Immature natural killer cell (primary cell): ENCODE measurements around the gene RUVBL1. TPM values are rescaled to one million over a fixed set of nuclear protein-coding genes. Genes with fewer than 3 reads are reported as not detected.

Source experiments
- DNase-seq, 3 donors: peaks; one replicate each; pipeline ENCODE4 v3.0.0; 2022; ENCODE audit warnings: mixed read lengths in 1 of 3
- H3K27ac Mint-ChIP-seq, 6 donors: one replicate each; pipeline ENCODE4 v1.8.0; 2020; ENCODE audit warnings: mixed read lengths in 6 of 6, mild to moderate bottlenecking in 5 of 6, inconsistent platforms in 4 of 6, moderate library complexity in 3 of 6
- H3K27me3 Mint-ChIP-seq, 3 donors: one replicate each; pipeline ENCODE4 v1.8.0; 2020 to 2021; ENCODE audit warnings: low read depth in 3 of 3, mild to moderate bottlenecking in 3 of 3, mixed read lengths in 3 of 3, moderate library complexity in 3 of 3, inconsistent platforms in 1 of 3
- H3K36me3 Mint-ChIP-seq, 3 donors: one replicate each; pipeline ENCODE4 v1.8.0; 2020; ENCODE audit warnings: mixed read lengths in 3 of 3, inconsistent platforms in 2 of 3, mild to moderate bottlenecking in 2 of 3
- H3K4me1 Mint-ChIP-seq, 2 donors: one replicate each; pipeline ENCODE4 v1.8.0; 2020; ENCODE audit warnings: inconsistent platforms in 2 of 2, mild to moderate bottlenecking in 2 of 2, mixed read lengths in 2 of 2, moderate library complexity in 1 of 2
- H3K4me3 Mint-ChIP-seq, 5 donors: one replicate each; pipeline ENCODE4 v1.8.0; 2020; ENCODE audit warnings: mild to moderate bottlenecking in 5 of 5, mixed read lengths in 5 of 5, inconsistent platforms in 3 of 5, moderate library complexity in 3 of 5
- H3K9me3 Mint-ChIP-seq, 6 donors: one replicate each; pipeline ENCODE4 v1.8.0; 2020; ENCODE audit warnings: mild to moderate bottlenecking in 6 of 6, mixed read lengths in 6 of 6, inconsistent platforms in 4 of 6, moderate library complexity in 3 of 6
- polyA plus RNA-seq, 3 donors: library from polyadenylated mRNA; unstranded; fragments of 300-500 nt; fragmentation: Illumina TruSeq; gene quantifications; one replicate each; pipeline ENCODE4 v1.2.3, GENCODE V29; 2021

Gene RUVBL1
- polyA plus RNA-seq, 3 donors from 2014 or later, result 34.8 to 45.3 (median 44.3) TPM

DNA sequence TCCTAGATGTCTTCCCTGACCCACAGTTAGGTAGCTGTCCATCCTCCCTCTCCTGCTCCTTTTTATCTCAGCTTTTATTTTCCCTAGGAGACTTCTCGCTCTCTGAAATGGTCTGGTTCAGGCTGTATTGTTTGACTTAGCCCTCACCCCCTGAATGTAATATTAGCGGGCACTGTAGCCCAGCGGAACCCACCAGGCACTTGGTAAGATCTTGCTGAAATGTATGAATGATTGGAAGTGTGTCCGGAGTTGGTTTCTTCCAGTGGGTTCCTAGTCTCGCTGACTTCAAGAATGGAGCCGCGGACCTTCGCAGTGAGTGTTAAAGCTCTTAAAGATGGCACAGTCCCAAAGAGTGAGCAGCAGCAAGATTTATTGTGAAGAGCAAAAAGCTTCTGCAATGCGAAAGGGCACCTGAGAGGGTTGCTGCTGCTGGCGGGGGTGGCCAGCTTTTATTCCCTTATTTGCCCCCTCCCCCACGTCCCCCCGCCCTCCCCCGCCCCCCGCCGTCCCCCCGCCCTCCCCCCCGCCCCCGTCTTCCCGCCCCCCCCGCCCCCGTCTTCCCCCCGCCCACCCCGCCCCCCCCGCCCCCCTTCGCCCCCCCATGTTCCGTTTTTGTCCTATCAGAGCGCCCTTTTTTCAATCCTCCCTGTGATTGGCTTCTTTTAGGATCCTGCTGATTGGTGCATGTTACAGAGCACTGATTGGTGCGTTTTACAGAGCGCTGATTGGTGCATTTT is 29.0 kb upstream of the RUVBL1 start:
- Mint-ChIP-seq H3K36me3 (peaks cover 0 to 8% (median 2%) of the 10 kb centered on the region in 3 donors), H3K9me3 (no peaks in the 10 kb centered on the region), H3K4me1 (peaks cover 24 to 25% of the 10 kb centered on the region in 2 donors)

DNA sequence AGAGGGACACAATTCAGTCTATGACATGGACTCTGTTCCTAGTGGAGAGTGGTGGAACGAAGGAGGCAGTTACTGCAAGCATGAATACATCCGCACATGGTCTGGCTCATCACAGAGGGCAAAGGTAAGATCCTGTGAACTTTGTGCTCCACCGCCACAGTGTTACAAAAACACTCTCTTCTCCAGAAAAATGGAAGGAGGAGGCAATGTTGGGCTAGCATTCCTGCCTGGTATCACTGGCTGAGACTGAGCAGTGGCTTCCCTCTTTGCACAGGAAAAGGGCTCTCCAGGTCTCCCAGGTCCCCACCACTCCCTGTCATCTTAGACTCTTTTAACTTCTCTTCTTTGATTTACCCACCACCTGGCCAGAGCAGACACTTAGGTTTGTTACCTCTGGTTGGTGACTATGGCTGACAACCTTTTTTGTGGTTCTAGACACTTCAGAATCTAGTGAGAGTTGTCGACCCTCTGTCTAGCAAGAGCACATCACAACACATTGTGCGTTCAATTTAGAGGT is 28.2 kb upstream of the RUVBL1 start:
- no peak for DNase-seq
- Mint-ChIP-seq H3K9me3 (no peaks in the 10 kb centered on the region), H3K27me3 (peaks cover 3 to 5% (median 4%) of the 10 kb centered on the region in 3 donors), H3K36me3 (peaks cover 0 to 3% (median under 1%) of the 10 kb centered on the region in 3 donors), H3K27ac (peak overlapping the region; percentile 49 to 89 (median 82)), H3K4me3 (peak overlapping the region; percentile 22 to 74 (median 53)), H3K4me1 (peaks cover 24 to 25% of the 10 kb centered on the region in 2 donors)

More for the DNA sequence above, 29.0 kb upstream of the RUVBL1 start:
- DNase-seq, result peak in 2 of 3 donors; percentile 2 to 8
- peak overlapping the region; percentile 80 to 96 (median 91) for H3K4me3 Mint-ChIP-seq
- H3K27me3 Mint-ChIP-seq, result peaks cover 3 to 5% (median 4%) of the 10 kb centered on the region in 3 donors
- H3K27ac Mint-ChIP-seq, result peak overlapping the region; percentile 82 to 96 (median 88)

DNA sequence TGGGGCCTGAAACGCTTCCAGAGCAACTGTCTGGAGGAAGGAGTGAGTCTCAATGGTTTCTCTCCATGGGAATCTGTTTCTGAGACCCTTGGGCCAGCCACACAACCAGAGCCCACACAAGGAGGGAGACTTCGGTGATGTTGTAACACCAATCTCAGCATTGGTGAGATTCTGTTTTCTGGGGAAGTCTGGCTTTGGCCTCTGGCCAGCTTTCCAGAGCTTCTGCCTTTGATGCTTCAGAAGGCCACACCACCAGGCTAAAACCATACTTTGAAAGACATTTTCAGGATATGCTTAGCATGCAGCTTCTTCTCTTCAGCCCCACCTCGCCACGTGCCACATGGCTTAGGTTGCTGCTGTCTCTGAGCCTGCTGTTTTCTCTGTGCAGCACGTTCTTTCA is 26.0 kb upstream of the RUVBL1 start:
- no peak for DNase-seq
- no peak overlapping the region for H3K4me3 Mint-ChIP-seq
- H3K9me3 Mint-ChIP-seq, result no peaks in the 10 kb centered on the region
- peaks cover 0 to 14% (median 12%) of the 10 kb centered on the region in 3 donors for H3K36me3 Mint-ChIP-seq
- H3K27ac Mint-ChIP-seq, result no peak overlapping the region
- H3K4me1 Mint-ChIP-seq, result peaks cover 18 to 24% of the 10 kb centered on the region in 2 donors
- H3K27me3 Mint-ChIP-seq, result peaks cover 3 to 5% (median 4%) of the 10 kb centered on the region in 3 donors

DNA sequence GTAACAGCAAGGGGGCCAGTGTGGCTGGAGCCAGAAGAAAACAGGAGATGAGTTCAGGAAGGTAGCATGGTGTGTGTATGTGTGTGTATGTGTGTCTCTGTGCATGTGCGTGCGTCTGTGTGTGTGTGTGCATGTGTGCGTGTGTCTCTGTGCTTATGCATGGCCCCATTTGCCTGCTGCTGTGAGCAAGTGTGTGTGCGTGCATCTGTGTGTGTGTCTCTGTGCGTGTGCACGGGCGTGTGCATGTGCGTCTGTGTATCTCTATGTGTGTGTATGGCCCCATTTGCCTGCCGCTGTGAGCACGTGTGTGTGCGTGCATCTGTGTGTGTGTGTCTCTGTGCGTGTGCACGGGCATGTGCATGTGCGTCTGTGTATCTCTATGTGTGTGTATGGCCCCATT is 22.6 kb upstream of the RUVBL1 start:
- no peaks in the 10 kb centered on the region for H3K27me3 Mint-ChIP-seq
- H3K36me3 Mint-ChIP-seq, result peaks cover 0 to 17% (median 12%) of the 10 kb centered on the region in 3 donors
- DNase-seq, result no peak
- H3K4me1 Mint-ChIP-seq, result no peaks in the 10 kb centered on the region
- no peaks in the 10 kb centered on the region for H3K9me3 Mint-ChIP-seq
- no peak overlapping the region for H3K27ac Mint-ChIP-seq
- H3K4me3 Mint-ChIP-seq, result no peak overlapping the region

DNA sequence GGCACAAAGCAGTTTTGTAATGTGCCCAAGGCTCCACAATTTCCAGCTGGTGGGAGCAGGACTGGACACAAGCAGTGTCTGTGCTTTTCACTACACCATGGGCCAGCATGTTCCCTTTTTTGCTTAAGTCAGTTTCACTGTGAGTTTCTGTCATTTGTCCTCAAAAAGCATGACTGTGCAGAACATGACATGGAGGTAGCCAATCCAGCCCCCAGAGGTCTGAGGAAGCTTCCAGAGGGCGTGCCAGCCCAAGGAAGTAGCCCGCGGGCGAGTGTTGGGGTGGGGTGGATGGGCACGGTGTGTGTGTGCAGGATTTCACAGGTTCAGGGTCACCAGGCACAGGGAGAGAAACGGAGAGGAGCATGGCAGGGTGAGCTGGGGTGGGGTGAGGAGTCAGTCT is 21.7 kb upstream of the RUVBL1 start:
- Mint-ChIP-seq H3K27me3 (no peaks in the 10 kb centered on the region), H3K9me3 (no peaks in the 10 kb centered on the region), H3K4me1 (no peaks in the 10 kb centered on the region), H3K4me3 (no peak overlapping the region), H3K36me3 (peaks cover 0 to 17% (median 12%) of the 10 kb centered on the region in 3 donors), H3K27ac (no peak overlapping the region)
- no peak for DNase-seq

DNA sequence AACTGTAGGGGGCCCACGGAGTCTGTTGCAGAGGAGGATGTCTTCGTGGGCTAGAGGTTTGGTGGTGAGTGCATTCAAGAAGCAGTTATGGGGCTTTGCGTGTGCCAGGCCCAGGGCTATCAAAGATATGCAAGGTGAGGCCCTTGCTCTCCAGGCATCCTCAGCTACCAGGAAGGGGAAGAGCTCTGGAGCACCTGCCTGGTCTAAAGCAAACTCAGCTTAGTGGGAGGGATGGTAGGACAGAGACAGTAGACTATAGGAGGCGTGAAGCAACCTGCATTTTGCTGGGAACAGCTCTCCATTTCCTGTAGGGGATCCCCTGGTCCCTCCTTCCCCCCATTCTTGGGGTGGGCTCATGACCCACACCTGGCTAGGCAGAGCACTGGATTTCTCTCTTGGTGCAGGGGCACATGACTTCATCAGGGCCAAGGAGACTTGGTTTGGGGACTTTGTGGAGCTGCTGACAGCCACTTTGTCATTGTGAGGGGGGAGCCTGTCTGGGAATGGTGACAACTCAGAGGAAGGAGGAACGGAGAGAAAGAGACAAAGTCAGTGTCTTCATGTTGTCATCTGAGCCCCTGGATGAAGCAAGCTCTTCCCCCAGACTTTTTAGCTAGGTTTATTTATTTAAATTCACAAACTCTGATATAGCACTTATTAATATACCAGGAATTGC is 21.0 kb upstream of the RUVBL1 start:
- Mint-ChIP-seq H3K9me3 (no peaks in the 10 kb centered on the region), H3K27ac (no peak overlapping the region), H3K4me3 (no peak overlapping the region), H3K36me3 (peaks cover 0 to 17% (median 12%) of the 10 kb centered on the region in 3 donors), H3K4me1 (no peaks in the 10 kb centered on the region), H3K27me3 (no peaks in the 10 kb centered on the region)
- DNase-seq, result no peak

DNA sequence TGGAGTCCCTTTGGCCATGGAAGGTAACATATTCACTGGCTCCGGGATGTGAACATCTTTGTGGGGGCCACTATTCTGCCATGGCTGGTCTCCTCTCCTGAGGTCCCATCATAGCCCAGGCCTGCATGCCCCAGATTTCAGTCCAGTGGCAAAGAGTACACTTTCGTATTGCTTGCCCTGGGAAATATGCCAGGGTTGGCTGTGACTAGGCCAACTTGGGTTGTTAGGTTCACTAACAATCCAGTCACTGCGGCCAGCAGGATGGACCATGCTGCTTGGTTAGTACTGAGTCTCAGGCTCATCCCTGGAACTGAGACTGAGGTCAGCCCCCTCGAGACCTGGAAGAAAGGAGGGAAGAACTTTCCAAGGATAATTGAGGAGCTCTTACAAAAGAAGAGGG is 19.9 kb upstream of the RUVBL1 start:
- DNase-seq, result no peak
- no peaks in the 10 kb centered on the region for H3K9me3 Mint-ChIP-seq
- peaks cover 0 to 2% (median 0%) of the 10 kb centered on the region in 3 donors for H3K27me3 Mint-ChIP-seq
- peaks cover 0 to 17% (median 12%) of the 10 kb centered on the region in 3 donors for H3K36me3 Mint-ChIP-seq
- H3K4me3 Mint-ChIP-seq, result no peak overlapping the region
- no peak overlapping the region for H3K27ac Mint-ChIP-seq
- H3K4me1 Mint-ChIP-seq, result no peaks in the 10 kb centered on the region

DNA sequence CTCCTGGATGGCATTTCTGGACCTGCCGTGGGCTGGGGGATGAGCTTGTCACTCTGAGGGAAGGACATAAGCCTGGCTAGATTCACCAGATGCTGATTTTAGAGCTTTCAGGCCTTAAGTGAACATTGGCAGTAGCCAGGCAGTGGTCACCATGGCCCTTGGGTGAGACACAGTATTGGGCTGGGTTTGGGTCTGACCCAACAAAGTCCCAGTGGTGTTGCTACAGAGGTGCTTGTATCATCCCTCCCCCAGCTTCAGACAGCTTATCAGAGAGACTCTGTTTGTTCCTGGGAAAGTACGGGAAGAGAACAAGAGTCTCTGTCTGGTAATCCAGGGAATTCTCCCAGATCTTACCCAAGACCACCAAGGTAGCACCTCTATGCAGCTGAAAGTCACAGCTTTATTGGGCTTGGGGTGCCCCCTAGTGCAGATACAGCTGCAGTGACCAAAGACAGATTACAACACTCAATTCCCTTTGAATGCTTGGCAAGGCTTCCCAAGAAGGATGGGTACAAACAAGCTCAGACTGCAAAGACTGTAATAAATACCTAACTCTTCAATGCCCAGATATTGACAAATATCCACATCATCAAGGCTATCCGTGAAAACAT is 9.8 kb upstream of the RUVBL1 start:
- H3K4me1 Mint-ChIP-seq, result no peaks in the 10 kb centered on the region
- peaks cover 0 to 3% (median 0%) of the 10 kb centered on the region in 3 donors for H3K36me3 Mint-ChIP-seq
- DNase-seq, result peak; percentile 37 to 50 (median 40)
- H3K27ac Mint-ChIP-seq, result no peak overlapping the region
- H3K4me3 Mint-ChIP-seq, result no peak overlapping the region
- H3K27me3 Mint-ChIP-seq, result peaks cover 1 to 6% (median 2%) of the 10 kb centered on the region in 3 donors
- H3K9me3 Mint-ChIP-seq, result no peaks in the 10 kb centered on the region

DNA sequence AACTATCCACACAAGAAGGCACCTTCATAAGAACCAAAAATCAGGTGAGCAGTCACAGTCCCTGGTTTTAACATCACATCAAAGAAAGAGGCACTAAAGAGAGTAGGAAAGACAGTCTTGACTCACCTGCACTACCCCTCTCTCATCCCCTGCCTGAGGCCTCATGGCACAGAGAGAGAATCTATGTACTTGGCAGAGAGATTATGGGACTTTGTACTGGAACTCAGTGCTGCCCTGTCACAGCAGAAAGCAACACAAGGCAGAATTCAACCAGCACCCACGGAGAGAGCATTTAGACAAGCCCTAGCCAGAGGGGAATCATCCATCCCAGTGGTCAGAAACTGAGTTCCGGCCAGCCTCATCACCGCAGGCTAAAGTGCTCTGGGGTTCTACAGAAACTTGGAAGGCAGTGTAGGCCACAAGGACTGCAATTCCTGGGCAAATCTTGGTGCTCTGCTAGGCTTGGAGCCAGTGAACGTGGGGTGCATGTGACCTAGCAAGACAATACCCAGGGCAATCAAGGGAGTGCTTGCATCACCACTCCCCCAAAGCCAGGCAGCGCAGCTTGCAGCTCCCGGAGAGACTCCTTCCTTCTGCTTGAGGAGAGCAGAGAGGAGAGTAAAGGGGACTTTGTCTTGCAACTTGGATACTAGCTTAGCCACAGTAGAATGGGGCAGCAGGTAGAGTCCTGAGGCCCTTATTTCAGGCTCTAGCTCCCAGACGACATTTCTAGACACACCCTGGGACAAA is 8.5 kb upstream of the RUVBL1 start:
- peak overlapping the region in 1 of 6 donors; percentile 9 for H3K27ac Mint-ChIP-seq
- H3K4me3 Mint-ChIP-seq, result no peak overlapping the region

DNA sequence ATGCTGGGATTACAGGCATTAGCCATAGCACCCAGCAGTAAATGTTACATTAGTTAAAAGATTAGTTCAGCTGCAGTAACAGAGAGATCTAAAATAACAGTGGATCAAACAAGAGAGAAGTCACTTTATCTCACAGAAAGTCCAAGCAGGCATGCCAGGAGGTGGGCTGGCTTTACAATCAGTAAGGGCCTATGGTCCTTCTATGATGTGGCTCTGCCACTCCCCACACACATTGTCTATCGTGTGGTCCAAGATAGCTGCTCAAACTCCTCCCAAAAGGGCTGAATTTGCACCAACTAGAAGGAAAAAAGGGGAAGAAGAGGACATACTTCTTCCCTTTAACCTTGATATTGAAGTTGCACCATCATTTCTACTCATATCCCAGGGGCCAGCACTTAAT is 4.6 kb upstream of the RUVBL1 start:
- peaks cover 0 to 3% (median 0%) of the 10 kb centered on the region in 3 donors for H3K36me3 Mint-ChIP-seq
- DNase-seq, result no peak
- no peak overlapping the region for H3K4me3 Mint-ChIP-seq
- peaks cover 13 to 15% of the 10 kb centered on the region in 2 donors for H3K4me1 Mint-ChIP-seq
- H3K27me3 Mint-ChIP-seq, result peaks cover 3 to 12% (median 10%) of the 10 kb centered on the region in 3 donors
- H3K27ac Mint-ChIP-seq, result peak overlapping the region in 2 of 6 donors; percentile 53 to 67
- no peaks in the 10 kb centered on the region for H3K9me3 Mint-ChIP-seq

More for the DNA sequence above, 8.5 kb upstream of the RUVBL1 start:
- H3K27me3 Mint-ChIP-seq, result peaks cover 1 to 5% (median 5%) of the 10 kb centered on the region in 3 donors
- H3K4me1 Mint-ChIP-seq, result no peaks in the 10 kb centered on the region
- H3K9me3 Mint-ChIP-seq, result no peaks in the 10 kb centered on the region
- DNase-seq, result no peak
- H3K36me3 Mint-ChIP-seq, result peaks cover 0 to 6% (median 0%) of the 10 kb centered on the region in 3 donors

DNA sequence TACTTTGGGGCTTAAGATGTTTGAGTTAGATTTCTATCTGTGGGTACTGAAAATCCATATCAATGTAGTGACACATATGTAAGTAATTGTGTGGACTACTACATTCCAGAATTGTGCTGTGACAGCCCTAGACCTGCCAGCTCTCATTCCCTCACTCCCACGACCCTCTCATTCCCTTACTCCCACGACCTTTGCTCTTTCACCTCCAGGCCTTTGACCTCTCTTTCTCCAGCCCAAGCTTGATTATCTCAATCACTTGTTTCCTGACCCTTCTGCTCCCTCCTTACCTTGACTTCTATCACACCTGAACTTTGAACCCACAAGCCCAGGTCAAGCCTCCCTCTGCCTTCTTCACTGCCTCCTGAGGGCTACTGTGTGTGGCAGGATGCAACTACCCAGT is 3.6 kb upstream of the RUVBL1 start:
- peaks cover 18 to 25% of the 10 kb centered on the region in 2 donors for H3K4me1 Mint-ChIP-seq
- H3K36me3 Mint-ChIP-seq, result peaks cover 0 to 3% (median 0%) of the 10 kb centered on the region in 3 donors
- no peak overlapping the region for H3K4me3 Mint-ChIP-seq
- peaks cover 1 to 12% (median 10%) of the 10 kb centered on the region in 3 donors for H3K27me3 Mint-ChIP-seq
- peak overlapping the region in 4 of 6 donors; percentile 4 to 80 (median 30) for H3K27ac Mint-ChIP-seq
- H3K9me3 Mint-ChIP-seq, result no peaks in the 10 kb centered on the region
- no peak for DNase-seq

DNA sequence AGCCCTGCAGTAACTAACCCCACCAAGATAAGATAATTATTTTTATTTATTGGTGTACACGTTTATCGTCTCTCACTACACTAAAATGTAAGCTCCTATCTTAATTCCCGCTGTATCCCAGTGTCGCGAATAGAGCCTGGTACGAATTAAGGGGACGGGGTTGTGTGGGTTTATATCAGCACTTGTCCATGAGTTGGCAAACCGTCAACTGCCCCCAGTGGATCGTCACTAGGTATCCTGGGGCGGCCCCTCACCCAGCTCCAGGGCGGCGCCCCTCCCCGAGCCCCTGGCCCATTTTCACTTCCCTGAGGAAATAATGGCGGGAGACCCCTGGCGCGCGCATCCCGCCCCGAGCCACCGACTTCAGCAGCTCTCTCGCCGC is 465 bp downstream of the RUVBL1 start:
- H3K4me1 Mint-ChIP-seq, result peaks cover 21 to 32% of the 10 kb centered on the region in 2 donors
- peak overlapping the region; percentile 93 to 100 (median 96) for H3K4me3 Mint-ChIP-seq
- peaks cover 3 to 8% (median 8%) of the 10 kb centered on the region in 3 donors for H3K27me3 Mint-ChIP-seq
- no peak for DNase-seq
- peaks cover 3 to 6% (median 3%) of the 10 kb centered on the region in 3 donors for H3K36me3 Mint-ChIP-seq
- peak overlapping the region; percentile 86 to 99 (median 94) for H3K27ac Mint-ChIP-seq
- H3K9me3 Mint-ChIP-seq, result no peaks in the 10 kb centered on the region

DNA sequence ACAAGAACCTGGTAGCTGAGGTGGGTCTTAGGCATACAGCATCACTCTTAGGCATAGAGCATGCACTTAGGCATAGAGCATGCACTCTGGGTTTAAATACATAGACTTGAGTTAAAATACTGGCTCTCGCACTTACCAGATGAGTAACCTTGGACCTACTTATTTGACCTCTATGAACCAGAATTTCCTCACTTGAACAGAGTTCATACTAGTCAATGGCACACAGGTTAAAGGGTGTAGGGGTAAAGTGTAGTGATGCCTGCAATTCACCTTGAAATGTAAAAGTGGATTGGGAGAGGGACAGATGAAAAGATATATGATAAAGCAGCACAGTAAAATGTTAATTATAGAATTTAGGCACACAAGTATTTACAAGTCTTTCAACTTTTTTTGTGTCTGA is 1.6 kb downstream of the RUVBL1 start:
- Mint-ChIP-seq H3K9me3 (no peaks in the 10 kb centered on the region), H3K36me3 (peaks cover 9 to 13% (median 12%) of the 10 kb centered on the region in 3 donors), H3K4me1 (peaks cover 21 to 32% of the 10 kb centered on the region in 2 donors), H3K27ac (peak overlapping the region in 5 of 6 donors; percentile 7 to 95 (median 32)), H3K27me3 (peaks cover 3 to 8% (median 5%) of the 10 kb centered on the region in 3 donors), H3K4me3 (peak overlapping the region in 4 of 5 donors; percentile 56 to 100 (median 94))
- no peak for DNase-seq
